Peyer's patch (tissue), 4 donors: ENCODE results near the gene RAPSN.
A peak's percentile ranks its signal among the peaks of the same experiment; 100 is the strongest.

Experiments
- CTCF ChIP-seq, 6 experiments: fragments of 450-650 bp in 4 of 6; fragments of 200-600 bp in 2 of 6; sonication (generic) in 1 of 6; IDR thresholded peaks; one replicate each; pipeline ENCODE4 v1.5.1; 2017 to 2019; ENCODE audit warnings: antibody characterized with exemption in 6 of 6, mild to moderate bottlenecking in 3 of 6, moderate library complexity in 1 of 6
- POLR2A ChIP-seq, 2 donors: fragments of 450-650 bp; IDR thresholded peaks; one replicate each; pipeline ENCODE4 v1.5.1; 2017; ENCODE audit warnings: antibody characterized with exemption in 2 of 2, mild to moderate bottlenecking in 2 of 2, moderate library complexity in 2 of 2

DNA sequence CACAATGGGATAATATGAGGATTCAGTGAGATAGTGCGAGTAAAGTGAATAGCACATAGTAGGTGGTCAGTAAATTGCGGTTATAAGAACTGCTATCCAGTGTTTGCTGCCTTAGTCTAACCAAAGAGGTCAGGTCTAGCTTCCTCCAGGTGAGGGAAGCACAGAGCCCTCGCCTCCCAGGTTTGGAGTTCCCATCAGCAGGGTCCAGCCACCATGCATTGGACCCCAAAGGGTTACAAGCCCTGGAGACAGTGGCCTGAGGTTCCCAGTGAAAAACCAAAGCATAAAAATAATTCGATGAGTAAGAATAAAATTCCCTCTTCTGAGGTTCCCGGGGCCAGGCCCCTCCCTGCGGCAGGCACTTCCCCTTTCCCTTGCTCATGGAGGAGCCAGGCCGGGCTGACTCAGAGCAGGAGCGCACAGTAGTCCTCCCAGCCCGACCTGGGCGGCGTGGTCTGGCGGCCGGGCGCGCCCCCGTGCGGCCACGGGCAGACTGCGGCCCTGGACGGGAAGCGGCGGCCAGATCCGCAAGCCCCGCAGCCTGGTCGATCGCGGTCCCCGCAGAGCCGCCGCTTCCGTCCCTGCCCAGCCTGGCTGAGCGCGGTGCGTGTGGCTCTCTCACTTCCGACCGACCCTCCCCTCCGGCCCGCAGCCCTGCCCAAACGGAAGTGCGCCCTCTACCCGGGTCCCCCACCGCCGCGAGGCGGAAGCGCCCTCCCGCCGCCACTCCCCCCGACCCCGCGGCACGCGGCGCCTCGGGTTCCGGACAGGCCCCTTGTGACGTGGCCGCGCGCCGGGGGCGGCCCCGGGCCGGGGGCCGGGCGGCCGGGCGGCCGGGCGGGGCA is 41.0 kb downstream of the RAPSN start, which contains the start of gene SLC39A13:
- peak; percentile 91 to 98 (median 92) for TF ChIP-seq CTCF (IDR thresholded peaks at IDR 0.05)
- TF ChIP-seq POLR2A (IDR thresholded peaks at IDR 0.05): peak; percentile 92 to 96
